Right kidney (tissue), 1 donor: ENCODE results near the gene SCN1B.
A peak's percentile ranks its signal among the peaks of the same experiment; 100 is the strongest.
"Not testable (repeated sequence)": the region's sequence is repeated elsewhere in the genome, so short reads cannot be mapped to it uniquely, and the experiment has no call there.

Source experiments
- DNase-seq: peaks from one replicate; pipeline ENCODE4 v3.0.0-alpha.2; 2016

Gene SCN1B

GRCh38 chr19:35017507-35017906, 12.8 kb upstream of the SCN1B start:
- DNase-seq: no peak

GRCh38 chr19:35018379-35018778, 11.9 kb upstream of the SCN1B start:
- no peak for DNase-seq

DNA sequence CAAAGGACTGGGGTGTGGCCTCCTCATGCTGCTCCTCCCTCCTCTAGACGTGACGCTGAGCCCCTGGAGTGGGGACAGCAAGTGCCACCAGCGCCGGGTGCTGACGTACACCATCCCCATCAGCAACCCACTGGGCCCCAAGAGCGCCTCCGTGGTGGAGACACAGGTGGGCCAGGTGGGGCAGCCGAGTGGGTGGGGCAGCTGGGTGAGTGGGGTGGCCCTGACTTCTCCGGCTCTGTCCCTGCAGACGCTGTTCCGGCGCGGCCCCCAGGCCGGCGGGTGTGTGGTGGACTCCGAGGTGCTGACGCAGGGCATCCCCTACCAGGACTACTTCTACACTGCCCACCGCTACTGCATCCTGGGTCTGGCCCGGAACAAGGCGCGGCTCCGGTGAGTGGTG, 11.1 kb upstream of the SCN1B start:
- no peak for DNase-seq

DNA sequence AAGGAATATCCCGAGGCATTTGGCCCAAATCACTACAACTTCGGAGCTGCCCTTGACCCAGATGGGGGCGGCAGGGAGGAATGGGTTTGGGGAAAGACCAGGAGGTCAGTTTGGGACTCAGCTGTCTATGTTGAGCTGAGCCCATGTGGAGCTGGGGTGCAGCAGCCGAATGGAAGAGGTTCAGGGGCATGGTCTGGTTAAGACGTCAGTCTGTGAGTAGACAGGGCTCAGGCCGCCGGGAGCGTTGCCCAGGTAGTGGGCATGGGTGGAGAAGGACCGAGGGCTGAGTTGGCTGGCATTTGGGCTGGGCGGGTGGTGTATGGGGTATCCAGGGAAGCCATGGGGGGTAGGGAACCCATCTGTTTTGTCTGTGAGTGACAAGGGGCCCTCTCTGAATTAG, 9.3 kb upstream of the SCN1B start:
- no peak for DNase-seq

DNA sequence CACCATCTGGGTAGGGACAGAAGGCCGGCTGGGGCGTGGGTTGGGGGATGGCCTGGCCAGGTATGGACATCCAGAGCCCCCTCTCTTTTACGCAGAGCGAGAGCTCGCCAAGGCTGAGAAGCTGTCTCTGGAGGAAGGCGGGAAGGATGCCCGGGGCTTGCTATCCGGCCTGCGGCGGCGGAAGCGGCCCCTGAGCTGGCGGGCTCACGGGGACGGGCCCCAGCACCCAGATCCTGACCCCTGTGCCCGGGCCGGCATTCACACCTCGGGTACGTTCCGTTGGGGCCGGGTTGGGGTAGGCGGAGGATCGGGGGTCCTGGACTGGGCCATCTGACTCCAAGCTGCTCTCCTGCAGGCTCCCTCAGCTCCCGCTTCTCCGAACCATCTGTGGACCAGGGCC, 8.7 kb upstream of the SCN1B start:
- DNase-seq: no peak

DNA sequence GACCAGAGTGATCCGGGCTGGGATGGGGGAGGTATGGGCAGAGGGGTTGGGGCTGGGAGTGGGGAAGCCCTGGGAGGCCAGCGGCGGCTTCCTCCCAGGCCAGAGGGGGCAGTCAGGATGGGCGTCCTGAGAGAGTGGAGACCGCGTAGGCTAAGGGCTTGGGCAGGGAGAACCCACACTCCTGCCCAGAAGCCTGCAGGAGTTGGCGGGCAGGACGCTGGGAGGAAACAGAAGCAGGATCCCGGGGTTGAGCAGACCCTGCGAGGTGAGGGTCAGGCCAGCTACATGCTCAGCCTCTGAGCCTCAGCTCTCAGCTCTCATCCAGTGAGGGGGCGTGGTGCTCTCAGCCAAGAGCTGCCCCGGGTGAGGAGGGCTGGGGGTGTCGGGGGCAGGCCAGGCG, 7.8 kb upstream of the SCN1B start:
- DNase-seq: no peak

GRCh38 chr19:35023428-35023827, 6.8 kb upstream of the SCN1B start:
- DNase-seq: no peak

GRCh38 chr19:35024095-35024494, 6.2 kb upstream of the SCN1B start:
- no peak for DNase-seq

- DNase-seq: no peak
These were observed 4.3 kb upstream of the SCN1B start for GRCh38 chr19:35025969-35026368.

GRCh38 chr19:35026418-35026817, 3.9 kb upstream of the SCN1B start:
- no peak for DNase-seq

DNA sequence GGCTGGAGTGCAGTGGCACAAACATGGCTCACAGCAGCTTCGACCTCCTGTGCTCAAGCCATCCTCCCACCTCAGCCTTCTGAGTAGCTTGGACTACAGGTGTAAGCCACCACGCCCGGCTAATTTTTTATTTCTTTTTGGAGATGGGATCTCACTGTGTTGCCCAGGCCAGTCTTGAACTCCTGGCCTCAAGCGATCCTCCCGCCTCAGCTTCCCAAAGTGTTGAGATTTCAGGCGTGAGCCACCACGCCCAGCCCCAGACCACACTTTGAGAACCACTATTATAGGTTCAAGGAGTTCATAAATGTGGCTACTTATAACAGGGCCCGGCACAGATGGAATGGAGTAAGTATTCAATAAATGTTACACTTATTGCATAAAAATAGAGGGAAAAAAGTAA, 3.3 kb upstream of the SCN1B start:
- DNase-seq: no peak

- no peak for DNase-seq
These were observed 2.2 kb upstream of the SCN1B start for GRCh38 chr19:35027851-35028599.

DNA sequence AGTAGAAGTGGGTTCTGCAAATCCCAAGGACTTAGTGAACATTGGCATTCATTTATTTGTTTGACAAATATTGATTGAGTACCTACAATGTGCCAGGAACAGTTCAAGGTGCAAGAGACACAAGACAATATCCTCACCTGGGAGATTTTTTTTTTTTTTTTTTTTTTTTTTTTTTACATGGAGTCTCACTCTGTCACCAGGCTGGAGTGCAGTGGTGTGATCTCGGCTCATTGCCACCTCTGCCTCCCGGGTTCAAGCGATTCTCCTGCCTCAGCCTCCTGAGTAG, 1.7 kb upstream of the SCN1B start:
- not testable (repeated sequence) for DNase-seq

- DNase-seq: not testable (repeated sequence)
These were observed 964 bp upstream of the SCN1B start for GRCh38 chr19:35029275-35029736.

- peak; percentile 47 for DNase-seq
These were observed 473 bp upstream of the SCN1B start for GRCh38 chr19:35029737-35030256.

DNA sequence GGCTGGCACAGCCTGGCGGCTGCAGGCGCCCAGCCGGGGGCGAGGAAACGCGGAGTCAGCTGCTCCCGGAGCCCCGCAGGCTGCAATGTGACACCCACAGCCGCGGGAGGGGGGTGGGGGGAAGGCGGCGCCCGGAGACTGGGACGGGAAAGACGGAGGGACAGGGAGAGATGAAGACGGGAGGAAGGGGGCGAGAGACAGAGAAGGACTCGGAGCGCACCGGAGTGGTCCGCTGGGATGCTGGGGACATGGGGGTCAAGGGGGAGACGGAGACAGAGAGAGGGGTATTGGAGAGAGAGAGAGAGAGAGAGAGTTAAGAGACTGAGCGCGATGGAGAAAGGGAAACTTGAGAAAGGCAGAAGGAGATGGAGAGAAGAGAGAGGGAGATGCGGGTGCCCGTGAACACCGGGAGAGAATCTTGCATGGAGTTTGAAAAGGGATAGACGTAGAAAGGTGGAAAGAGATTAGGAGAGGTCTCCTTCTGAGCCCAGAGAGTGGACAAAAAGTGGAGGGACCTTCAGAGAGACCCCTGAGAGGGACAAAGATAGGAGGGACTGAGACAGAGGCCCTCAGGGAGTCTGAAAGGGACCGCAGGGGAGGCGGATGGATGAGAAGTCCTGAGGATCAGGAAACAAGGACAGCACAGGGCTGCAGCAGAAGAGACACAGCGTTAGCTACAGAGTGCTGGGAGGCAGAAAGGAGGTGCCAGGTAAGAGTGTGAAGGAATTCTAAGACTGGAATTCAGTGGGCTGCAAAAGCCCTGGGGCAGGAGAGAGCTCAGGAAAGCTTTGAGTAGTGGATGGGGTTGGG, 1.0 kb downstream of the SCN1B start:
- DNase-seq: peak; percentile 47

DNA sequence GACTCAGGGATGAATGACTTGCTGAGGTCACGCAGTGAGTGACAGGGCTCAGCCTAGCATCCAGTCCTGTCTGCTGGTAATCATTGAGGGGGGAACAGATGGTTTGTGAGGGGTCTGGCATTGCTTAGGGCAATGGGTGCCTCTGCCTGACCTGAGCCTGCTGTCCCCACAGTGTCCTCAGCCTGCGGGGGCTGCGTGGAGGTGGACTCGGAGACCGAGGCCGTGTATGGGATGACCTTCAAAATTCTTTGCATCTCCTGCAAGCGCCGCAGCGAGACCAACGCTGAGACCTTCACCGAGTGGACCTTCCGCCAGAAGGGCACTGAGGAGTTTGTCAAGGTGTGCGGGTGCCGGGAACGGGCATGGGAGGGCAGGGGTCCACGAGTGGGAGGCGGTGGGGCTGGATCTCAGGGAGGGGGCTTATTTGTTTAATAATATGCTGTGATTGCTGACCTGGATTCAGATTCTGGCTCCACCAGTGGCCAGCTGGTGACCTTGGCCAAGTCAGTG, 2.1 kb downstream of the SCN1B start:
- no peak for DNase-seq

DNA sequence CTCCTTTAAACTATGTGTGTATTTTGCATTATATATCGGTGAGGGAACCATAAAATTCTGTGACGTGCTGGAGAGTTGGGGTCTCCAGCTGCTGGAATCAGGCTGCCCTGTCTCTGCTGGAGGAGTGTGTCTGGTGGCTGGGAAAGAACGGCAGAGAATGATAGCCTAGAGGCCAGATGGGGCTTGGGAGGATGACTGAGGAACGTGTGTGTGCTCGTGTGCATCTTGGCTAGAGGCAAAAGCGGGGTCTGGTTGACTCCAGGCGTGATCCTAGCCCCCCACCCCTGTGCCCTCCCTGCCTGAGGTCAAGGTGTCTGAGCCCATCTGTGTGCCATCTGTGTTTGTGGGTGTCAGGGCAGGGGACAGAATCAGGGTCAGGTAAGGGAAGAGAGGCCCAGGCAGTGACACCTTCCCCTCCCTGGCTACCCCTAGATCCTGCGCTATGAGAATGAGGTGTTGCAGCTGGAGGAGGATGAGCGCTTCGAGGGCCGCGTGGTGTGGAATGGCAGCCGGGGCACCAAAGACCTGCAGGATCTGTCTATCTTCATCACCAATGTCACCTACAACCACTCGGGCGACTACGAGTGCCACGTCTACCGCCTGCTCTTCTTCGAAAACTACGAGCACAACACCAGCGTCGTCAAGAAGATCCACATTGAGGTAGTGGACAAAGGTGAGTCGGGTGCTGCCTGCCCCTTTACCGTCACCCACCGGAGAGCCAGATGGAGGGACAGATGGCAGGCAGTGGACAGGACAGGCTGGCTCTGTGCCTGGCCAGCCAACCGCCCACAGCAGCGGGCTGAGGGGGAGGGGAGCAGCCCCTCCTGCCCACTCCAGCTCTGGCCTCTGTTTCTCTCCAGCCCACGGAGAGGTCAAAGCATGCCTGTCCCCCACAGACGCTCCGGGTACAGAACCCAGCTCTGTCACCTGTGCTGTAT, 3.1 kb downstream of the SCN1B start:
- DNase-seq: no peak

DNA sequence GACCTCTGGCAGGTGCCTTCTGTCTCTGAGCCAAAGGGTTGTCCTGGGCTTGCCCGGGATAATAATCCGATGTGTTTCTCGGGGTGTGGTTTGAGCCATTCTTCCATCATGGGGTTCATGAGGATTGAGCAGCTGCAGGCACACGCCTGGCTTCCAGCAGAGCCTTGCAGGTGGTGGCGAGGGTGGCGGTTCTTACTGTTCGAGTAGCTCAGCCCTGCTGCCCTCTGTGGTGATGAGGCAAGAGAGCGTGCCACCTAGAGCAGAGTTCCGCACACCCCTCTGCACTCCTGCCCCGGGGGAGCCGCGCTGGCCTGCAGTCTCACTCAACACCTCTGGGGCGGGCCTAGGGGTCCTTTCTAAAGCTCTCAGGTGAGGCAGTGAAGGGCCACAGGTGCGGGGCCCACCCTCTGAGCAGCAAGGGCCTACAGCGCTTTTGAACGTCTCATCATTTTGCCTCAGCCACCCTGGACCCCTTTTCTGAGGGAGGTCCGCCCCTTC, 3.8 kb downstream of the SCN1B start:
- no peak for DNase-seq

DNA sequence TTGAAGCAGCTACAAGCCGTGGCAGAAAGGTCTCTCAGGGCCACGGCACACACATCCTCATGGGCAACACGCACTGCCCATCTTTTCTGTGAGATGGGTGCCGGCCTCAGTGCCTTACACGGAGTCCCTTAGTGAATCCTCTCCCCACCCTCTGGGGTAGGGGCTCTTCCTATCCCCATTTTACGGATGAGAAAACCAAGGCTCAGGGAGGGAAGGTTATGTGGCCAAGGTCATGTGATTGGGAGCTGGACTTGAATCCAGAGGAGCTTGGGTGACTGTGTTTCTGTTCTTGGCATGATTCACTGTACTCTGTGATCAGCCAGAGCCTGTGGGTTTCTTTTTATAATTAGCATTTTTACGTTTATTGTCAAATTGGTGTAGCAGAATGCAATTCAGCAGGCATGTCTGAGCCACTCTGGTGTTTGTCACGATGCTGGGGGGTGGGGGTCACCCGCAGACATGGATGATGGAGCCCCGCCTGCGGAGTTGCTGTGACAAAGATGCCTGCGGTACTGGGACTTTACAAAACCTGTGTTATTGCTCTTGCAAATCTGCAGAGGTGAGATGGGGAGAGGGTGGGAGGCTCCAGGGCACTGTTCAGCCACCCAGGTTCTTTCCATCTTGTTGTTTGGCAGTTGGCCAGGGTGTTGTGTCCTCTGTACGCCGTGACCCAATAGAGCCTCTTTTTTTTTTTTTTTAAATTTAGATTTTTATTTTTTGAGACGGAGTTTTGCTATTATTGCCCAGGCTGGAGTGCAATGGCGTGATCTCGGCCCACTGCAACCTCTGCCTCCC, 4.5 kb downstream of the SCN1B start:
- no peak for DNase-seq
